ENCODE data around the gene FLACC1.
"Not testable (repeated sequence)": the region's sequence is repeated elsewhere in the genome, so short reads cannot be mapped to it uniquely, and the experiment has no call there.

DNA sequence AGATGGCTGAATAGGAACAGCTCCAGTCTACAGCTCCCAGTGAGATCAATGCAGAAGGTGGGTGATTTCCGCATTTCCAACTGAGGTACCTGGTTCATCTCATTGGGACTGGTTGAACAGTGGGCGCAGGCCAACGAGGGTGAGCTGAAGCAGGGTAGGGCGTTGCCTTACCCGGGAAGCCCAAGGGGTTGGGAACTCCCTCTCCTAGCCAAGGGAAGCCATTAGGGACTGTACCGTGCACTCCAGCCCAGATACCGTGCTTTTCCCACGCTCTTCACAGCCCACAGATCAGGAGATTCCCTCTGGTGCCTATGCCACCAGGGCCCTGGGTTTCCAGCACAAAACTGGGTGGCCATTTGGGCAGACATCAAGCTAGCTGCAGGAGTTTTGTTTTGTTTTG lies 12.2 kb upstream of the FLACC1 start:
- not testable (repeated sequence) for TF ChIP-seq YY1 (IDR thresholded peaks at IDR 0.05; ENCODE audit: insufficient read depth, insufficient read length); SUZ12 (IDR thresholded peaks at IDR 0.05; ENCODE audit: extremely low read depth, insufficient read depth, insufficient read length)

Measured in NT2/D1 (cell line).